Measurements from ENCODE around the gene RCBTB1.

GRCh38 chr13:49615836-49616675 lies 30.7 kb upstream of the RCBTB1 start:
- TF ChIP-seq POLR2A (IDR thresholded peaks at IDR 0.05; ENCODE audit: low read length) (no peak), GATA1 (IDR thresholded peaks at IDR 0.05; ENCODE audit: low read depth, low read length) (no peak)
